Mucosa of stomach (tissue), 1 donor: ENCODE measurements around the gene HARBI1.
A peak's percentile ranks its signal among the peaks of the same experiment; 100 is the strongest.

Experiments
- H3K27me3 ChIP-seq: one replicate; pipeline ENCODE4 v1.7.0; 2013; ENCODE audit warnings: mild to moderate bottlenecking, low read length; ENCODE audit not compliant: control insufficient read depth, insufficient read depth
- H3K36me3 ChIP-seq: one replicate; pipeline ENCODE4 v1.7.0; 2013; ENCODE audit warnings: low read length; ENCODE audit not compliant: control insufficient read depth, insufficient read depth
- H3K4me1 ChIP-seq: one replicate; pipeline ENCODE4 v1.7.0; 2013; ENCODE audit warnings: mild to moderate bottlenecking, low read length; ENCODE audit not compliant: control insufficient read depth, insufficient read depth
- H3K4me3 ChIP-seq: one replicate; pipeline ENCODE4 v1.7.0; 2013; ENCODE audit warnings: low read length
- H3K9ac ChIP-seq: one replicate; pipeline ENCODE4 v1.7.0; 2013; ENCODE audit warnings: mild to moderate bottlenecking, low read length, moderate library complexity
- H3K9me3 ChIP-seq: one replicate; pipeline ENCODE4 v1.7.0; 2013; ENCODE audit warnings: mild to moderate bottlenecking, low read length, moderate library complexity; ENCODE audit not compliant: control insufficient read depth
- donor health status: Pancreatic carcinoma.

HARBI1 gene

GRCh38 chr11:46643986-46644385 lies 27.0 kb upstream of the HARBI1 start:
- no peaks in the 10 kb centered on the region for H3K27me3 ChIP-seq
- H3K4me1 ChIP-seq: peaks cover 11% of the 10 kb centered on the region
- H3K36me3 ChIP-seq: no peaks in the 10 kb centered on the region

DNA sequence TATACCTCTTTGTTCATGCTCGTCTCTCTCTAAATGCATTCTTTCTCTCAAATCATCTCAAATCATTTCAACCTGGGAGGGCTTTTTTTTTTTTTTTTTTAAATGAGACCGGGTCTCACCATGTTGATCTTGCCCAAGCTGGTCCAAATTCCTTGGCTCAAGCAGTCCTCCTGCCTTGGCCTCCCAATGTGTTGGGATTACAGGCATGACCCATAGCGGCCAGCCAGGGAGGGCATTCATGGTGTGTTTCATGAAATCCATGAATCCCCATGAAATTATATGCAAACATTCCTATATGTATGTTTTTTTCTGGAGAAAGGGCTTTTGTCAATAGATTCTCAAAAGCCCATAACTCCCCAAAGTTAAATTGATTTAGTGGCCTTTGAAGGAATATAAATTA lies 26.5 kb upstream of the HARBI1 start:
- Histone ChIP-seq H3K27me3 (no peaks in the 10 kb centered on the region), H3K4me1 (peaks cover 11% of the 10 kb centered on the region), H3K36me3 (no peaks in the 10 kb centered on the region), H3K9me3 (no peaks in the 10 kb centered on the region), H3K9ac (no peak overlapping the region), H3K4me3 (no peak overlapping the region)

More at GRCh38 chr11:46643986-46644385, 27.0 kb upstream of the HARBI1 start:
- Histone ChIP-seq H3K9me3 (no peaks in the 10 kb centered on the region), H3K9ac (no peak overlapping the region), H3K4me3 (no peak overlapping the region)

- Histone ChIP-seq H3K36me3 (no peaks in the 10 kb centered on the region), H3K9ac (no peak overlapping the region), H3K4me3 (no peak overlapping the region), H3K4me1 (peaks cover 11% of the 10 kb centered on the region), H3K9me3 (no peaks in the 10 kb centered on the region), H3K27me3 (no peaks in the 10 kb centered on the region)
Measured at GRCh38 chr11:46642627-46643335, 25.8 kb upstream of the HARBI1 start.

DNA sequence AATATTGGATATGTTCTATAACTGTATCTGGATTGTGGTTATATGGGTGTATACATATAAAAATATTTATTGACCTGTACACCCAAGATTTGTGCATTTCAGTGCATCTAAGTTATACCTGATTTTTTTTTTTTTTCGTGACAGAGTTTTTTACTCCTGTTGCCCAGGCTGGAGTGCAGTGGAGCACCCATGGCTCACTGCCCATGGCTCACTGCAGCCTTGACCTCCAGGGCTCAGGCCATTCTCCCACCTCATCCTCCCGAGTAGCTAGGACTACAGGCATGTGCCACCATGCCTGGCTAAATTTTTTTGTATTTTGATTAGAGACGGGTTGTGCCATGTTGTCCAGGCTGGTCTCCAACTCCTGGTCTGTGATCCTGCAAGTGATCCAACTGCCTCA lies 24.6 kb upstream of the HARBI1 start:
- no peaks in the 10 kb centered on the region for H3K27me3 ChIP-seq
- no peak overlapping the region for H3K4me3 ChIP-seq
- no peaks in the 10 kb centered on the region for H3K9me3 ChIP-seq
- H3K36me3 ChIP-seq: no peaks in the 10 kb centered on the region
- peaks cover 11% of the 10 kb centered on the region for H3K4me1 ChIP-seq
- no peak overlapping the region for H3K9ac ChIP-seq

- no peaks in the 10 kb centered on the region for H3K9me3 ChIP-seq
- H3K4me1 ChIP-seq: peaks cover 11% of the 10 kb centered on the region
- H3K27me3 ChIP-seq: no peaks in the 10 kb centered on the region
- no peak overlapping the region for H3K4me3 ChIP-seq
- H3K9ac ChIP-seq: peak overlapping the region; percentile 24
- H3K36me3 ChIP-seq: no peaks in the 10 kb centered on the region
Measured at GRCh38 chr11:46640036-46640788, 23.2 kb upstream of the HARBI1 start.

DNA sequence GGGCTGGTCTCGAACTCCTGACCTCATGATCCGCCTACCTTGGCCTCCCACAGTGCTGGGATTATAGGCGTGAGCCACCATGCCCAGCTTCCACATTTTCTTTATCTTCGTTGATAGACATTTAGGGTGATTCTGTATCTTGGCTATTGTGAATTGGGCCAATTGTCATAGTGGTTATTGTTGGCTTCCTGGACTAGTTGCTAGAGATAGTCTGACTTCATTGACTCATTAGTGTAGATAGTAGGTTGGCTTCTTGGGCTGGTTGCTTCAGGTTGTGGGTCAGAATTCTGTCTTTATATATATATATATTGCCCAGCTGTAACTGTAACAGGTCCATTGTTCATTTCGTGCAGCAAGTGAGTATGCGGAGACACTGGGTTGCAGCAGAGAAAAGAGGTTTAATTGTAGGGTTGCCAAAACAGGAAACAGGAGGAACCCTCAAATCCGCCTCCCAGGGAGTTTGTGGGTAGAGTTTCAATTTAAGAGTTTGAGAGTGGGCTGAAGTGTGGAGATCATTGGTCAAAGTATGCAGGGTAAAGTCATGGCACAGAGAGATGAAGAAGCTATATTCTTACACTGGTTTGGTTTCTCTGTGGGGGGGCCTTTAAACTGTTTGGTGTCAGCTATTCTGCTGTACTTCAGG lies 22.3 kb upstream of the HARBI1 start:
- H3K4me3 ChIP-seq: no peak overlapping the region
- H3K4me1 ChIP-seq: peaks cover 11% of the 10 kb centered on the region
- no peaks in the 10 kb centered on the region for H3K27me3 ChIP-seq
- no peaks in the 10 kb centered on the region for H3K9me3 ChIP-seq
- no peaks in the 10 kb centered on the region for H3K36me3 ChIP-seq
- no peak overlapping the region for H3K9ac ChIP-seq

GRCh38 chr11:46637546-46637945 lies 20.5 kb upstream of the HARBI1 start:
- Histone ChIP-seq H3K9ac (no peak overlapping the region), H3K27me3 (no peaks in the 10 kb centered on the region), H3K36me3 (no peaks in the 10 kb centered on the region), H3K9me3 (no peaks in the 10 kb centered on the region), H3K4me1 (peaks cover 11% of the 10 kb centered on the region), H3K4me3 (no peak overlapping the region)

- Histone ChIP-seq H3K4me1 (peaks cover 11% of the 10 kb centered on the region), H3K9ac (no peak overlapping the region), H3K36me3 (no peaks in the 10 kb centered on the region)
Measured at GRCh38 chr11:46635557-46636139, 18.6 kb upstream of the HARBI1 start.

GRCh38 chr11:46633291-46634217 lies 16.5 kb upstream of the HARBI1 start:
- Histone ChIP-seq H3K4me1 (no peaks in the 10 kb centered on the region), H3K27me3 (no peaks in the 10 kb centered on the region), H3K9ac (no peak overlapping the region), H3K9me3 (no peaks in the 10 kb centered on the region), H3K36me3 (peaks cover 5% of the 10 kb centered on the region), H3K4me3 (no peak overlapping the region)

More at GRCh38 chr11:46635557-46636139, 18.6 kb upstream of the HARBI1 start:
- Histone ChIP-seq H3K4me3 (no peak overlapping the region), H3K27me3 (no peaks in the 10 kb centered on the region), H3K9me3 (no peaks in the 10 kb centered on the region)

GRCh38 chr11:46632502-46632901 lies 15.5 kb upstream of the HARBI1 start:
- Histone ChIP-seq H3K4me3 (no peak overlapping the region), H3K27me3 (no peaks in the 10 kb centered on the region), H3K4me1 (no peaks in the 10 kb centered on the region), H3K9ac (no peak overlapping the region), H3K36me3 (peaks cover 5% of the 10 kb centered on the region), H3K9me3 (no peaks in the 10 kb centered on the region)

DNA sequence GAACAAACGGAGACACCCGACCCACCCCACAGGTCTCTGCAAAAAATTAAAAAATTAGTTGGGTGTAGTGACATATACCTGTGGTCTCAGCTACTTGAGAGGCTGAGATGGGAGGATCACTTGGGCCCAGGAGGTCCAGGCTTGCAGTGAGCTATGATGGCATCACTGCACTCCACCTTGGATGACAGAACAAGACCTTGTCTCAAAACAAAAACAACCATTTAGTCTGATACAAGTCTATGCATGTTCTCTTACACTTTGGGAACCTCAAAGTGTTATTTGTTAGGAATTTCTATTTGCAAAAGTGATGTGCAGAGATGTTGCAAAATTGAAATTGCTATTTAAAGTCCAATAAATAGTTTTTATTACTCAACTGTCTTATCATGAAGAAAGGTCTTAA lies 14.6 kb upstream of the HARBI1 start:
- Histone ChIP-seq H3K36me3 (peaks cover 5% of the 10 kb centered on the region), H3K4me3 (no peak overlapping the region), H3K4me1 (no peaks in the 10 kb centered on the region)

More for the DNA sequence above, 14.6 kb upstream of the HARBI1 start:
- Histone ChIP-seq H3K27me3 (no peaks in the 10 kb centered on the region), H3K9ac (no peak overlapping the region), H3K9me3 (no peaks in the 10 kb centered on the region)
